HCT116 (cell line): Measurements from ENCODE around the gene STON2. TPM values are rescaled to one million over a fixed set of nuclear protein-coding genes. Genes with fewer than 3 reads are reported as not detected.

ENCODE experiments used
- ATAC-seq: fragments of 200-7000 bp; cut with Tn5 transposase; 2 replicates; pipeline ENCODE4 v1.9.1; 2020; ENCODE audit warnings: mild to moderate bottlenecking, moderate library complexity
- BruUV-seq: library from RNA; stranded (reverse); fragments of 400-500 nt; replicated peaks from 2 replicates; lab custom pipeline; 2021; lab: Mats Ljungman, UMichigan
- CTCF ChIA-PET: fragments of 300-600 bp; sonication (Branson Sonifier 250); formaldehyde crosslinking; loops from one replicate; lab custom pipeline; 2021; ENCODE audit warnings: antibody characterized with exemption; lab: Charles Lee
- POLR2A ChIA-PET: fragments of 300-600, 350-600 bp; sonication (Branson Sonifier 250); formaldehyde crosslinking; loops from one replicate; lab custom pipeline; 2021; ENCODE audit warnings: antibody characterized with exemption; lab: Charles Lee
- RAD21 ChIA-PET, 2 experiments: fragments of 300-600 bp; sonication (Branson Sonifier 250); formaldehyde crosslinking; loops; one replicate each; lab custom pipeline; 2023; ENCODE audit warnings: low total read pairs in 2 of 2; ENCODE audit not compliant: uncharacterized antibody in 2 of 2, unreplicated experiment in 2 of 2, low non-redundant PET in 1 of 2; lab: Charles Lee
- DNase-seq: peaks from one replicate; pipeline ENCODE4 v3.0.0-alpha.2; 2010; ENCODE audit warnings: low read depth, low spot score
- H2AFZ ChIP-seq: fragments of 200-600 bp; shearing (Covaris generic), sonication (generic); 2 replicates; pipeline ENCODE4 v1.6.1; 2017; ENCODE audit warnings: low read depth, mixed run types, mixed read lengths, antibody characterized with exemption, low read length; ENCODE audit not compliant: poor library complexity, severe bottlenecking
- H3K27ac ChIP-seq: 2 replicates; pipeline ENCODE4 v1.5.1; 2012; ENCODE audit warnings: low read depth, low read length
- H3K27me3 ChIP-seq: fragments of 200-600 bp; sonication (generic); 2 replicates; pipeline ENCODE4 v1.6.1; 2016; ENCODE audit warnings: mixed run types, low read length, mixed read lengths; ENCODE audit not compliant: insufficient read depth
- H3K36me3 ChIP-seq, 2 experiments: fragments of 200-500 bp in 1 of 2; fragments of 200-600 bp in 1 of 2; sonication (Bioruptor generic) in 1 of 2; sonication (generic) in 1 of 2; 2 replicates each; pipeline versions ENCODE4 v1.5.1 to v1.6.1; 2014 to 2016; ENCODE audit warnings: low read length in 2 of 2, inconsistent platforms in 1 of 2, mixed read lengths in 1 of 2, mixed run types in 1 of 2; ENCODE audit not compliant: insufficient read depth in 2 of 2, control insufficient read depth in 1 of 2
- H3K4me1 ChIP-seq, 2 experiments: fragments of 200-600 bp in 1 of 2; sonication (generic) in 1 of 2; 2 replicates each; pipeline versions ENCODE4 v1.5.1 to v1.6.1; 2012 to 2017; ENCODE audit warnings: low read length in 2 of 2, inconsistent platforms in 1 of 2, mild to moderate bottlenecking in 1 of 2, mixed read lengths in 1 of 2, mixed run types in 1 of 2, moderate library complexity in 1 of 2; ENCODE audit not compliant: insufficient read depth in 2 of 2, control insufficient read depth in 1 of 2
- H3K4me2 ChIP-seq: fragments of 200-600 bp; sonication (generic); 2 replicates; pipeline ENCODE4 v1.6.1; 2017; ENCODE audit warnings: mixed run types, low read length, mixed read lengths
- H3K4me3 ChIP-seq, 2 experiments: fragments of 200-600 bp in 1 of 2; sonication (generic) in 1 of 2; replicated peaks in 1 of 2; 2 replicates each; pipeline ENCODE4 v1.5.1; 2011 to 2016; ENCODE audit warnings: low read length in 2 of 2, control low read depth in 1 of 2, low read depth in 1 of 2, mild to moderate bottlenecking in 1 of 2, mixed read lengths in 1 of 2, mixed run types in 1 of 2
- H3K79me2 ChIP-seq: fragments of 200-600 bp; sonication (generic); 2 replicates; pipeline ENCODE4 v1.6.1; 2017; ENCODE audit warnings: mild to moderate bottlenecking, mixed run types, low read length, moderate library complexity, mixed read lengths; ENCODE audit not compliant: insufficient read depth
- H3K9ac ChIP-seq: fragments of 200-600 bp; sonication (generic); 2 replicates; pipeline ENCODE4 v1.6.1; 2016; ENCODE audit warnings: low read length, mixed read lengths
- H3K9me2 ChIP-seq: fragments of 200-600 bp; sonication (generic), shearing (Covaris generic); 2 replicates; pipeline ENCODE4 v1.6.1; 2017; ENCODE audit warnings: mixed run types, mild to moderate bottlenecking, moderate library complexity; ENCODE audit not compliant: insufficient read depth
- H3K9me3 ChIP-seq, 2 experiments: fragments of 200-500 bp in 1 of 2; fragments of 200-600 bp in 1 of 2; sonication (Bioruptor generic) in 1 of 2; sonication (generic) in 1 of 2; 2 replicates each; pipeline ENCODE4 v1.6.1; 2014 to 2017; ENCODE audit warnings: low read length in 2 of 2, mixed read lengths in 2 of 2, inconsistent platforms in 1 of 2, low read depth in 1 of 2, mild to moderate bottlenecking in 1 of 2, mixed run types in 1 of 2, moderate library complexity in 1 of 2; ENCODE audit not compliant: control insufficient read depth in 1 of 2, insufficient read depth in 1 of 2
- H4K20me1 ChIP-seq: fragments of 200-600 bp; sonication (generic), shearing (Covaris generic); 2 replicates; pipeline ENCODE4 v1.6.1; 2017; ENCODE audit warnings: mixed run types, mild to moderate bottlenecking, moderate library complexity; ENCODE audit not compliant: insufficient read depth
- SRF ChIP-seq: IDR thresholded peaks from 2 replicates; pipeline ENCODE4 v1.6.1; 2012; ENCODE audit warnings: low read depth
- intact Hi-C: fragments of 100-400 bp; cut with micrococcal nuclease; formaldehyde crosslinking; loops from 2 replicates; pipeline ENCODE4 v1.10.0; 2022
- total RNA-seq: library from RNA; stranded (reverse); gene quantifications from one replicate; pipeline ENCODE4 v1.2.1, GENCODE V29; 2021; ENCODE audit not compliant: unreplicated experiment
- TF ChIP-seq, protein P1 (sequence below): IDR thresholded peaks from 2 replicates; pipeline ENCODE4 v1.6.1; 2012
- TF ChIP-seq, protein P2 (sequence below): IDR thresholded peaks from 2 replicates; pipeline ENCODE4 v1.6.1; 2011; ENCODE audit warnings: mild to moderate bottlenecking, low read length, moderate library complexity; ENCODE audit not compliant: insufficient replicate concordance; ENCODE audit errors: extremely low read depth
- TF ChIP-seq, protein P3 (sequence below): IDR thresholded peaks from 2 replicates; pipeline ENCODE4 v1.6.1; 2012; ENCODE audit warnings: low read depth

The STON2 gene
- total RNA-seq, 1 experiment from 2014 or later, result 4.1 TPM

DNA sequence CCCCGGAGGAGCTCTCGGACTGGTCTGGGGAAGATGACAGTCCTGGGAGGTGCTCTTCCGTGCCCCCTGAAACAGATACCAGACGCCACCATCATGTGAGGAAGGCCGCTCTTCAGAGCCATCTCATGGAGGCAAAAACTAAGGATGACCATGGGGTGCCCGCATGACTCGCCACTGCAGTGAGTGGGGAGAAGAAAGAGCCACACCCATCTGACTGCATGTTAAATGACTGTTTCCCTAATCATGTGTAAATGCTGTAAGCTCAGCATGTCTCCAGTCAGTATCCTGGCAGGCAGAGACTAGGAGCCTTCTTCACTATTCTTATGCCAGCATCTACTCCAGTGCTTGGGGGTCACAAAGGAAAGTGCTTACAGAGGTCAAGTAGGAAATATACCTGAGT lies 4.0 kb downstream of the STON2 start:
- BruUV-seq, result no TSS peak
- H3K9ac ChIP-seq, result no peak overlapping the region
- DNase-seq, result no peak
- peak overlapping the region; percentile 24; the same call in 1 of the 2 replicates for H3K4me2 ChIP-seq
- H3K4me3 ChIP-seq, result no peak overlapping the region
- POLR2A ChIA-PET, result no interaction called here
- H3K27me3 ChIP-seq, result no peaks in the 10 kb centered on the region
- H4K20me1 ChIP-seq, result no peaks in the 10 kb centered on the region
- ATAC-seq, result peak; percentile 30
- no peaks in the 10 kb centered on the region for H3K36me3 ChIP-seq
- no peaks in the 10 kb centered on the region for H3K9me2 ChIP-seq
- H2AFZ ChIP-seq, result no peak overlapping the region
- TF ChIP-seq, protein P1, sequence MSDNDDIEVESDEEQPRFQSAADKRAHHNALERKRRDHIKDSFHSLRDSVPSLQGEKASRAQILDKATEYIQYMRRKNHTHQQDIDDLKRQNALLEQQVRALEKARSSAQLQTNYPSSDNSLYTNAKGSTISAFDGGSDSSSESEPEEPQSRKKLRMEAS, result no peak
- TF ChIP-seq, protein P2, sequence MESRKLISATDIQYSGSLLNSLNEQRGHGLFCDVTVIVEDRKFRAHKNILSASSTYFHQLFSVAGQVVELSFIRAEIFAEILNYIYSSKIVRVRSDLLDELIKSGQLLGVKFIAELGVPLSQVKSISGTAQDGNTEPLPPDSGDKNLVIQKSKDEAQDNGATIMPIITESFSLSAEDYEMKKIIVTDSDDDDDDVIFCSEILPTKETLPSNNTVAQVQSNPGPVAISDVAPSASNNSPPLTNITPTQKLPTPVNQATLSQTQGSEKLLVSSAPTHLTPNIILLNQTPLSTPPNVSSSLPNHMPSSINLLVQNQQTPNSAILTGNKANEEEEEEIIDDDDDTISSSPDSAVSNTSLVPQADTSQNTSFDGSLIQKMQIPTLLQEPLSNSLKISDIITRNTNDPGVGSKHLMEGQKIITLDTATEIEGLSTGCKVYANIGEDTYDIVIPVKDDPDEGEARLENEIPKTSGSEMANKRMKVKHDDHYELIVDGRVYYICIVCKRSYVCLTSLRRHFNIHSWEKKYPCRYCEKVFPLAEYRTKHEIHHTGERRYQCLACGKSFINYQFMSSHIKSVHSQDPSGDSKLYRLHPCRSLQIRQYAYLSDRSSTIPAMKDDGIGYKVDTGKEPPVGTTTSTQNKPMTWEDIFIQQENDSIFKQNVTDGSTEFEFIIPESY, result no peak
- TF ChIP-seq, protein P3, sequence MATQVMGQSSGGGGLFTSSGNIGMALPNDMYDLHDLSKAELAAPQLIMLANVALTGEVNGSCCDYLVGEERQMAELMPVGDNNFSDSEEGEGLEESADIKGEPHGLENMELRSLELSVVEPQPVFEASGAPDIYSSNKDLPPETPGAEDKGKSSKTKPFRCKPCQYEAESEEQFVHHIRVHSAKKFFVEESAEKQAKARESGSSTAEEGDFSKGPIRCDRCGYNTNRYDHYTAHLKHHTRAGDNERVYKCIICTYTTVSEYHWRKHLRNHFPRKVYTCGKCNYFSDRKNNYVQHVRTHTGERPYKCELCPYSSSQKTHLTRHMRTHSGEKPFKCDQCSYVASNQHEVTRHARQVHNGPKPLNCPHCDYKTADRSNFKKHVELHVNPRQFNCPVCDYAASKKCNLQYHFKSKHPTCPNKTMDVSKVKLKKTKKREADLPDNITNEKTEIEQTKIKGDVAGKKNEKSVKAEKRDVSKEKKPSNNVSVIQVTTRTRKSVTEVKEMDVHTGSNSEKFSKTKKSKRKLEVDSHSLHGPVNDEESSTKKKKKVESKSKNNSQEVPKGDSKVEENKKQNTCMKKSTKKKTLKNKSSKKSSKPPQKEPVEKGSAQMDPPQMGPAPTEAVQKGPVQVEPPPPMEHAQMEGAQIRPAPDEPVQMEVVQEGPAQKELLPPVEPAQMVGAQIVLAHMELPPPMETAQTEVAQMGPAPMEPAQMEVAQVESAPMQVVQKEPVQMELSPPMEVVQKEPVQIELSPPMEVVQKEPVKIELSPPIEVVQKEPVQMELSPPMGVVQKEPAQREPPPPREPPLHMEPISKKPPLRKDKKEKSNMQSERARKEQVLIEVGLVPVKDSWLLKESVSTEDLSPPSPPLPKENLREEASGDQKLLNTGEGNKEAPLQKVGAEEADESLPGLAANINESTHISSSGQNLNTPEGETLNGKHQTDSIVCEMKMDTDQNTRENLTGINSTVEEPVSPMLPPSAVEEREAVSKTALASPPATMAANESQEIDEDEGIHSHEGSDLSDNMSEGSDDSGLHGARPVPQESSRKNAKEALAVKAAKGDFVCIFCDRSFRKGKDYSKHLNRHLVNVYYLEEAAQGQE, result no peak
- no peak for TF ChIP-seq SRF
- TF ChIP-seq, all 23 proteins: peak for 0
- Histone ChIP-seq H3K27ac (no peak overlapping the region), H3K79me2 (no peaks in the 10 kb centered on the region), H3K9me3 (no peaks in the 10 kb centered on the region), H3K4me1 (peaks cover 14 to 38% of the 10 kb centered on the region in 2 experiments)
- RAD21 ChIA-PET, result no interaction called here
- intact Hi-C loops, result no loop called here
- CTCF ChIA-PET, result no interaction called here
